GM19193 (cell line): ENCODE data around the gene ZNF679.
A peak's percentile ranks its signal among the peaks of the same experiment; 100 is the strongest.

Source experiments
- POLR2A ChIP-seq: IDR thresholded peaks from 4 replicates; pipeline ENCODE4 v1.6.1; 2011; ENCODE audit not compliant: insufficient read depth, insufficient read length; ENCODE audit errors: extremely low read depth

The ZNF679 gene

GRCh38 chr7:64294701-64295420 lies 66.6 kb downstream of the ZNF679 start:
- no peak for TF ChIP-seq POLR2A

GRCh38 chr7:64300641-64301405 lies 72.5 kb downstream of the ZNF679 start:
- TF ChIP-seq POLR2A = no peak

GRCh38 chr7:64307254-64308015 lies 79.2 kb downstream of the ZNF679 start:
- TF ChIP-seq POLR2A = peak; percentile 67

- TF ChIP-seq POLR2A = no peak
Observed at GRCh38 chr7:64308016-64308270, 79.7 kb downstream of the ZNF679 start.

- no peak for TF ChIP-seq POLR2A
Observed at GRCh38 chr7:64310426-64310825, 82.2 kb downstream of the ZNF679 start.

- TF ChIP-seq POLR2A = no peak
Observed at GRCh38 chr7:64312826-64313225, 84.6 kb downstream of the ZNF679 start.

- TF ChIP-seq POLR2A = peak; percentile 90
Observed at GRCh38 chr7:64313740-64314491, 85.6 kb downstream of the ZNF679 start, which contains the start of gene ZNF736. Gene ZNF736, plus strand, starts transcription at chr7:64313961. Its CDS starts 190 bp downstream, at chr7:64314151.

GRCh38 chr7:64314566-64314965 lies 86.3 kb downstream of the ZNF679 start:
- TF ChIP-seq POLR2A = no peak
